GM21515 (cell line): ENCODE data around the gene CTIF.

Experiments used
- ATAC-seq: cut with Tn5 transposase; IDR thresholded peaks from one replicate; pipeline ENCODE4 v1.9.1; 2021; ENCODE audit not compliant: unreplicated experiment

CTIF gene

DNA sequence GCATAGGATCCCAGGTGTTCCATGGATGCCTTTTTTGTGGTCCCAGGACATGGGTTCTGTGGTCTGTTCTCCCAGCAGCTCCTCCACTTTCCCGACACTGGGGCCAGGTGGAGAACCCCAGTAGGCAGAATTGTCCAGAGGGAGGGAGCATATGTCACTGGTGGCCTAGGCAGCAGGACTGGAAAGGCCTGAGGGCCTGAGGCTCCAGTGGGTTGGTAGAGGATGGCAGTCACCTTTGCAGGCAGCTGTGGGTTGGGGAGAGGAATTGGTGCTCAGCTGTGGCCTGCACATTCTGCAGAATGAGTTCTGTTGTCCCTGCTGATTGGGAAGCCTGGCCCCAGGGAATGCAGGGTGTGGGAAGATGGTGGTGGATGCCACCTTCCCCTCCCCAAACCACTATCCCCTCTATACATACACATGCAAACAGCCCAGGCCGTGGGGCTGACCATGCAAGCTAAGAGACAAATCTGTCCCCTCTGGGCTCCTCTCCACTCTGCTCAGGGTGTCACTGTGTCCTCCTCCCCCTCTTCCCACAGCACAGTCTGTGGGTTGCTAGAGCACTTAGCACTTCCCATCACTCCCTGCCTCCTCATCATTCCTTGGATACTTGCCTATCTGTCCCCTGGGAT lies 11.4 kb downstream of the CTIF start:
- ATAC-seq, result no peak

DNA sequence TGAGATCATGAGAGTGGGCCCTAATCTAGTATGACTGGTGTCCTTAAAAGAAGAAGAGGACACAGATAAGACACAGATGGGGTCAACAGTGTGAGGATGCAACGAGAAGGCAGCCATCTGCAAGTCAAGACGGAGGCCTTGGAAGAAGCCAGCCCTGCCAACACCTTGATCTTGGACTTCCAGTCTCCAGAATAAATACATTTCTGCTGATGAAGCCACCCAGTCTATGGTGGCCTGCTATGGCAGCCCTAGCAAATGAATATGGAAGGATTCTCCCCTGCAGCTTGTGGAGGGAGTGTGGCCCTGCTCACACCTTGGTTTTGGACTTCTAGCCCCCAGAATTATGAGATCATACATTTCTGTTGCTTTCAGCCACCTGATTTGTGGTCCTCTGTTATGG lies 12.3 kb downstream of the CTIF start:
- no peak for ATAC-seq

DNA sequence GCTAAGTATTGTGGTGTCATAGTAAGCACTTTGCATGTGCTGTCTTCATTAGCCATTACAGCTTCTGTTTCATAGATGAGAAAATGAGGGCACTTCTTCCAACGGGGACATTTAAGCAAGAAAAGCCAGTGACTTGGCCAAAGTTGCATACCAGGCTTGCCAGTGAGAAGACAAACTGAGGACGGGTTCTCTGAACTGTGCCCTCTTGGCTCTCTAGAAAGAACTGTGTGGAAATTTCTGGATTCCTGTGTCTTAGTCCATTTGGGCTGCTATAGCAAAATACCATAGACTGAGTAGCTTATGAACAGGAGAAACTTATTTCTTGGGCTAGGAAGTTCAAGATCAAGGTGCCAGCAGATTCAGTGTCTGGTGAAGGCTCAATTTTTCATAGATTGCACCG lies 13.3 kb downstream of the CTIF start:
- ATAC-seq, result no peak

DNA sequence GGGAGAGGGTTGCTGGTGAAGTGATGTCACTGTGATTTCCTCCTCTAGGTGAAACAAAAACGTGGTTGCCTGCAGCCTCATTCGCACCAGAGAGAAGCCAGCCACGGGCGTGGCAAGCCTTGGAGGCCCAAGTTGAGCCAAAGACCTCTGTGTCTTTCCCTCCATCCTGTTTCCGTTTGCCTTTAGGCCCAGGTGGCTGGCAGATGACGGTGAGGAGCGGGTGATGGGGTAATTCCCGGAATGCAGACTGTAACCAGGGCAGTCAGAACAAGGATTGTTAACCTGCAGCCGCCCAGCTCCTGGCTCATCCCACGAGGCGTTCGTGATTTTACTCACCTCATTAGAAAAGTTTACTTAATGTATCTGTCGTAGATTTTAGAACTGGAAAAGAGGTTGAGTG lies 14.4 kb downstream of the CTIF start:
- no peak for ATAC-seq

DNA sequence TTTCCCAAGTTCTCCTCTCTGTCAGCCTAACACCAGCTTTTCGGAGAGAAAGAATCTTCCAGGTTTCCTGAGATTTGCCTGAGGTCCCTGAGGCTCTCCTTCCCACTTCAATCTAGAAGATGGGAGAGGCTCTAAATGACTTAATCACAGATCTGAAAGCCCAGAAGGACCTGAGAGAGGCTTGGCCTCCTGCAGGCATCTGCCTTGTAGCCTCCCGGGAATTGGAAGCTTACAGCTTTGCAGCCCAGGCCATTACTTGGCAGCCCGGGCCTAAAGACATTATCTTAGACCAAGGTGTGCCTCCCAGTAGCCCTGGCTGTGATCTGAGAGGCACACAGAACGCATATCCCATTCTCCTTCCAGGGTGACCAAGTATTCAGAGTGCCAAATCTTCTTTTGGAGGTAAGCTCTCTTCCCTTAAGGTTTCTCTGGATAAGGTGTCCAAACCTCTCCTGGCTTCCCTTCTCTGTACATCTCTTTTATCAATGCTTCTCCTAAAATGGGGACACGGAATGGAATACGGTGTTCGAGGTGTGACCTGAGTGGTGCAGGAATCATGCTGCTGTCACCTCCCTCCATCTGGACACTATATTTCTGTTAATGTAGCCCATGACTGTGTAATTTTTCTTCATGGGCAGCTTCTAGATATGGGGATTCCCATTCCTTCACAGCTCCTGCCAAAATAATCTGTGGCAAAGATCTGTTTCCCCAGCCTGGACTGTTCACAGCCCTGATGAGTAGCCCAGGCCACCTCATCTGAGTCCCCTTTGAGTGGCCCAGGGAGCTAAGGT lies 16.0 kb downstream of the CTIF start:
- no peak for ATAC-seq

DNA sequence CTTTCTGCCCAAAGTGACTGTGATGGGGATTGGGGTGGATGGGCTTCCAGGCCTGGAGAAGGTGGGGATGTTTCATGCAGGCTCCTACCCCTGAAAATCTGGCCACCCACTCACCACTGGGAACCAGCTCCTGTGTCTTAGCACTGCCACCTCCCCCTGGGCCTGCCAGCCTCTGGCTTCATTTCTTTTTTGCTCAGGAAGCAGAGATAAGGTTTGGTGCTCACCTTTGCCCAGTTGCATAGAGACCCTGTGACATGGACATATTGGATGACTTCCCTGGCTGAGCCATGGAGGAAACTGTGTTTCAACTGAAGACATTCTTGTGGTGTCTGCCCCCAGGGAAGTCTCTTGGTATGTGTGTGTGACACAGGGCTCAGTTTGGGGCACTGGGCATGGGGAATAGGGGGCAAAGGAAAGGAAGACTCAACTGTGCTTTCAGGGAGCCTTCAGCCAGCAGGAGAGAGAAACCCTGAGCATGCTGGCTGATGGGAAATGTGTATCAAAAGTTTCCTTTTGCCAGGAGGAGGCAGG lies 16.7 kb downstream of the CTIF start:
- ATAC-seq, result no peak

DNA sequence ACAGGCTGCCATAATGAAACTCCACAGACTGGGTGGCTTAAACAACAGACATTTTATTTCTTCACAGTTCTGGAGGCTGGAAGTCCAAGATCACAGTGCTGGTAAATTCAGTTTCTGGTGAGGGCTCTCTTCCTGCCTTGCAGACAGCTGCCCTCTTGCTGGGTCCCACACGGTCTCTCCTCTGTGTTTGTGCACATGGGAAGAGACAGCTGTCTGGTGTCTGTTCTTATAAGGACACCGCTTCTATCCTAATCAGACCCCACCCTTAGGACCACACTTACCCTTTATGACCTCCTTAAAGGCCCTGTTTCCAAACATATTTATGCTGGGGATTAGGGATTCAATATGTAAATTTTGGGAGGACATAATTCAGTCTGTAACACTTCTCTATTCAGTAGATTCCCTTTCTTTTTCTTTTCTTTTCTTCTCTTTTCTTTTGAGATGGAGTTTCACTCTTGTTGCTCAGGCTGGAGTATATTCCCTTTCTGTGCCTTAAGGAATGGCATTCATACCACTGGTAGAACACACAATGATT lies 18.9 kb downstream of the CTIF start:
- ATAC-seq, result no peak

DNA sequence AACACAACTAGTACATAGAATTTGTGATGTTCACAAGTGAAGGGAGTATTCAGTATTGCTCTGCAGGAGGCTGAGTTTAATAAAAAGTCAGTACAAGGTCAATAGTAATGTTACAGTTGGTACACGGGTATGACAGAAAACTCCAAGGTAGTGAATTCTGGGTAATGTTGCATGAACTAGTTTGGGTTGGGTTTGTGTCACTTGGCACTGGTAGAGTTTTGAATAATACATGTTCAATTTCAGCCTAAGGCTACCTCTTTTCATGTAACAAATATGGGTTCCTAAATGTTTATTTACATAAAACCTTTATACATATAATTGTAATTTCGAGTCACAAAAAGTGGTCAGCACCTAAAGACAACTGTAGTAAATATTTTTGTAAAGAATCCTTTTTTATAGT lies 19.4 kb downstream of the CTIF start:
- no peak for ATAC-seq

DNA sequence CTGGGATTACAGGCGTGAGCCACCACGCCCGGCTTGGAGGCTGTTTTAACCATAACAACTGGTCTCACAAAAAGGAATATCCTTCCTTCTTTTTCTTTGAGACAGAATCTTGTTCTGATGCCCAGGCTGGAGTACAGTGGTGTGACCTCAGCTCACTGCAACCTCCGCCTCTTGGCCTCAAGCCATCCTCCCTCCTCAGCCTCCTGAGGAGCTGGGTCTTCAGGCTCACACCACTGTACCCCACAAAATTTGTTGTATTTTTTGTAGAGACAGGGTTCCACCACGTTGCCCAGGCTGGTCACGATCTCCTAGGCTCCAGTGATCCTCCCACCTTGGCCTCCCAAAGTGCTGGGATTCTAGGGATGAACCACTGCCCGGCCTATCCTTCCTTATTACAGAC lies 21.7 kb downstream of the CTIF start:
- no peak for ATAC-seq

DNA sequence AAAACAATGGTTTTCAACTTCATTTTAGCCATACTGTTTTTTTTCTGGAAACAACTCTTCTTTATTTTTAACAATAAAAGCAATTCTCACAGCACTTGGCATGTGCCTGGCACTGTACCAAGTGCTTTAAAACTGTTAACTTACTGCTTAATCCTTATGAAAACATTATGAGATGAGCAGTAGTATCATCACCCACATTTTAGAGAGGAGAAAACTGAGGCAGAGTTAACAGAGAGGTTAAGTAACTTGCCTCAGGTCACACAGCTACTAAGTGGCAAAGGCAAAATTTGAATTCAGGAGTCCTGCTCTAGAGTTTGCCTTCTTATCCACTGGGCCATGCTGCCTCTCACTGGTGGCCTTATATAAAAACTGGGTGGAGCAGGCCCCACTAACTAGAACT lies 23.2 kb downstream of the CTIF start:
- ATAC-seq, result no peak

DNA sequence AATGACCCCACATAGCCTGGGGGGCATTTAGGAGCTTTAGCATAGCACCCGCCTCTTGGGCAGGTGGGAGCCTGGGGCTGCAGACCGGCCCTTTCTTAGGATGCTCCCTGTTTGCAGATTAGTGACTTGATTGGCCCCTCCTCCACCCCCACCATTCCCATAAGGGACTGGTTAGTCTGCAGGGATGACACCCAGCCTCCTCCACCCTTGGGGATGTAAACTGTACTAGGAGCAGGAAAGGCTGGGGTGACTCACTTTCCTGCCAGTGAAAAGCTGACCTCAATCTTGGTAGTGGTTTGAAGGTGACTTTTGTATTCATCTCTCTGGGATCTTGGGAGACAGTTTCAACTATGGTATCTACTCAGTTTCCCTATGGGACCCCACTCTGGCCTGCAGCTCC lies 24.2 kb downstream of the CTIF start:
- no peak for ATAC-seq

DNA sequence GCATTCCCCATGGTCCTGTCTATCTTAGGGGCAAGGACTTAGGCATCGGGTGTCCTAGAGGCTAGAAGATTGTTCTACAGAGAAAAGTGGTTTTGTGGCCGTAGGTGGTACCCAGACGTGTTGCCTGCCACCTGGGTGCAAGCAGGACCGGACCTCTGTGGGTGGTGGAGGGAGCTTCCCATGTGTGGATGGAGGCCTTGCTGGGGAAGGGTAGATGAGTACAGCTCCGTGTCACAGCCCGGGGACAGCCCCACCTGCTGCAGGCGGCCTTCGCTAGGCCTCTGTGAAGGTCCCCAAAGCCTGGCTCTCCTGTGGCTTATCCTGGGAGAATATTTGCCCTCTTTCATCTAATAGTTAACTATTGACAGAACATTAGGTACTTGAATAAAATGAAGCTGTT lies 25.3 kb downstream of the CTIF start:
- ATAC-seq, result no peak

DNA sequence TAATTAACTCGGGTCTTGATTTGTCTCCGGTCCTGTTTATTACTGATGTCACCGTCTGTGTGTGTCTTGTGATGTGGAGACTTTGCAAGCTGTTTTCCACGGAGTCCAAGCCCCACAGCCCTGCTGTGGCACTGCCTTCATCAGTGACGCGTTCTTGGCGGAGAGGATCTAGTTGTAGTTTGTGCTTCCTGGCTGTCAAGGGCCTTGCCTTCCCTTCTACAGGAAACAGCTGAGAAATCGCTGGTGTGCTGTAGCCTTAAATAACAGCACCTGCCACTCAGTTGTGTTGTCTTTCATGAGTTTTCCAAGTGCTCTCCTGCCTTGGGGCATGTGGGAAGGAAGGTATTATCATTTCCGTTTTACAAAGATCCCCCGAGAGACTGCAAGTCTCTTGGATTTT lies 26.3 kb downstream of the CTIF start:
- ATAC-seq, result no peak

DNA sequence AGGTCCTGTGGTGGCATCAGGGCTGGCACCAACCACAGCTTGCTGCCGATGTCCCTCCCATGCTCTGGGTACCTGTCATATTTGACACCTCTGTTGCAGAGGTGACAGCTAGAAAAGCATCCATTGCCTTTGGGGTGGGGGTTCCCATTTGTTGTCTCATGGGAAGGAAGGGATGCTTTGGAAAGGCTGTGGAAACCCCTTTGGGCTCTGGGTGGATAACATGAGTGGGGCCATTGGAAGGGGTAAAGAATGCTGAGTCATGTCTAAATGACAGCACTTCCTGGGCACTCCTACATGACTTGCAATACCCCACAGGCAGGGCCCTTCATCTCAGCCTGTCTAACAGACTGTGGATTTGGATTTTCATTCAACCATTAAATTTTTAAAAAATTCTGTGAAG lies 27.8 kb downstream of the CTIF start:
- no peak for ATAC-seq

DNA sequence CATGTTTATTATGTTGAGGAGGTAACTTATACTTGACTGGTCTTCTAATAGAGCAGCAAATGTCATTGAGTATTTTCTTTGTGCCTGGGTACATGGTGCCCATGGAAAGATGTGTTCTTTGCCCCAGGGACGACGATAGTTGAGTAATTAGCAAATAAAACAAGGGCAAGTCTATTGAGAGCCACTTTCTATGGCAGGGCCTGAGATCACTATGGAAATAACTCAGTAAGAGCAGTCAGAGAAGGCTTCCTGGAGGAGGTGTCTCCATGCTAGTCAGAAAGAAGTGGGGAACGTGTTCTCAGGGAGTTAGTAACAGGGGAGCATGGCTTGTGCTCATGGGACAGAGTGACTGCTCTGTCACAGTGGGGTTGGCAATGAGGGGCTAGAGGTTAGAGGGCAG lies 28.6 kb downstream of the CTIF start:
- no peak for ATAC-seq

DNA sequence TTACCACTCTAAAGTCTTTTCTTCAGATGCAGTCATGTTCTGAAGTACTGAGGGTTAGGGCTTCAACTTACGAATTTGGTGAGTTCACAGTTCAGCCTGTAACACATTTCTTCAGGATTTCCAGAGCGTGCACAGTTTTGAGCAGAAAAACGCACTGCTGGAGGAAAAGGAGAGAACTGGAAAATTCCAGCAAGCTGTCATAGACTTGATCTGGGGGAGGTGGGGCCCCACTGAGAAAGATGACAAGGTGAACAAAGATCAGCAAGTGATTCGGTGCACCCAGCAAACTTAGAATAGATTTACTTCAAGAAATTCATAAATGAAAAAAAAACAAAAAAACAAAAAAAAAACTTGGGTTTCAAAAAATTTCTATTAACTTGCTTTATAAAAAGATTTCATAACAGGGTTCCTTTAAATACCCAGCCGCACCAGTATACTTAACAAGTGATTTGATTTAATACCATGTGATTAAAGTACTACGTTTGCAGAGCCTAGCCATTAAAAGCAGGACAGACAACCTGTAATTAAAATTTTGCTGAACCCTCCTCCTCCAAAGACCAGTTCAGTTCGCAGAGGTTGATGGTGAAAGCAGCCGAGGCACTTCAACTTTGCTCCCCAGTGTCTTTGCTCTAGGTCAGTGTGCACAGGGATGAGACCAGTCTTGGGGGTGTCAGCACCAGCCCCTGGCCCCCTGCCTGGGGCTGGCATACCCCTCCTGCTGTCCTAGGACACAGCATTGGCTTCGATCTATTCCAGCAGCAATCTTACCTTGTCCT lies 30.5 kb downstream of the CTIF start:
- ATAC-seq, result no peak

DNA sequence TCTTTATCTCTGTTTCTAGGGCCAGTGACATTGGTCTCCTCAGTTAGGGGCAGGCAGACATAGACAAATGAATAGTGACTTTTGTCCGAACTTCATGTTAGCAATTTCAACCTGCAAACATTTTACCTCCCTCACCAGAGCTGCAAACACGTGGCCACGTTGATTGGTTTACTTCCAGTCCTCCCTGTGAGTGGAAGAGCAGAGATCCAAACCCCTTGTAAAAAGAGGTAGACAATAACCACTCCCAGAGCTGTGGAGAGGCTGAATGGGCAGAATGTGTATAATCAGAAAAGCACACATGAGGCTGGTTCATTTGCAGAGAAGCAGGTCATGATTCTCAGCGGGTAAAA lies 31.1 kb downstream of the CTIF start:
- ATAC-seq, result no peak

DNA sequence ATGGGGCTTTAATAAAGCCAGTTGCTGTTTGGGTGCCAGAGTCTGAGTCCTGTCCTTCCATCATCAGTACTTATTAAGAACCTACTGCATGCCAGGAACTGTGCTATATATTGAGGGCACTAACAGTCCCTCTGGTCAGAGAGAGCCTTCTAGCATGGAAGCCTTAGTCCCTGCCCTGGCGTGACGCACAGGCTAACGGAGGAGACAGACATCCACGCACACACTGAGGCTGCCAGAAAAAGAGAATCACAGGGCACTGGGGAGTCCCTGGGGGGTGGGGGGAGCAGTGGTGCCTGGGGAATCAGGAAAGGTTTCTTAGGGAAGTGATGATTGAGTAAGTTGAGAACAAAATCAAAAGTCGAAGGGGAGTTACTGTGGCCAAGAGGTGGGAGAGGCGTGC lies 31.5 kb downstream of the CTIF start:
- no peak for ATAC-seq

DNA sequence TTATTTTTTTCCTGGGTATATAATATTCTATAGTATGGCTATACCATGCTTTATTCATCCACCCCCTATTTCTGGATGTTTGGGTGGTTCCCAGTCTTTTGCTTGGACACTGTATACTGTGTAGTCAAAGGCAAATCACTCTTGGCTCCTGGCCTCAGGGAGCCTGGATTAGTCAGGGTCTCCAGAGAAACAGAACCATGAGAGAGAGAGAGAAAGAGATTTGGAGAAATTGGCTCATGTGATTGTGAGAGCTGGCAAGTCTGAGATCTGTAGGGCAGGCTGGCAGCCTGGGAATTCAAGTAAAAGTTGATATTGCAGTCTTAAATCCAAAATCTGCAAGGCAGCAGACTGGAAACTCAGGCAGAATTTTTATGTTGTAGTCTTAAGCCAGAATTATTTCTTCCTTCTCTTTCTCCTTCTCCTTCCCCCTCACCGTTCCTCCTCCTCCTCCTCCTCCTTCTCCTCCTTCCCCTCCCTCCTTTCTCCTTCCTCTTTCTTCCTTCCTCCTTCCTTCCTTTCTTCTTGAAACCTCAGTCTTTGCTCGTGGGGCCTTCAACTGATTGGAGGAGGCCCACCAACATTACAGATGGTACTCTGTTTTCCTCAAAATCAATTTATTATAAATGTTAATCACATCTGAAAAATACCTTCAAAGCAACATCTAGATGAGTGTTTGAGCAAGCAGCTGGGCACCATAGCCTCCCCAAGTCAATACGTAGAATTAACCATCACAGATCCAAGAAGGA lies 33.0 kb downstream of the CTIF start:
- ATAC-seq, result no peak

DNA sequence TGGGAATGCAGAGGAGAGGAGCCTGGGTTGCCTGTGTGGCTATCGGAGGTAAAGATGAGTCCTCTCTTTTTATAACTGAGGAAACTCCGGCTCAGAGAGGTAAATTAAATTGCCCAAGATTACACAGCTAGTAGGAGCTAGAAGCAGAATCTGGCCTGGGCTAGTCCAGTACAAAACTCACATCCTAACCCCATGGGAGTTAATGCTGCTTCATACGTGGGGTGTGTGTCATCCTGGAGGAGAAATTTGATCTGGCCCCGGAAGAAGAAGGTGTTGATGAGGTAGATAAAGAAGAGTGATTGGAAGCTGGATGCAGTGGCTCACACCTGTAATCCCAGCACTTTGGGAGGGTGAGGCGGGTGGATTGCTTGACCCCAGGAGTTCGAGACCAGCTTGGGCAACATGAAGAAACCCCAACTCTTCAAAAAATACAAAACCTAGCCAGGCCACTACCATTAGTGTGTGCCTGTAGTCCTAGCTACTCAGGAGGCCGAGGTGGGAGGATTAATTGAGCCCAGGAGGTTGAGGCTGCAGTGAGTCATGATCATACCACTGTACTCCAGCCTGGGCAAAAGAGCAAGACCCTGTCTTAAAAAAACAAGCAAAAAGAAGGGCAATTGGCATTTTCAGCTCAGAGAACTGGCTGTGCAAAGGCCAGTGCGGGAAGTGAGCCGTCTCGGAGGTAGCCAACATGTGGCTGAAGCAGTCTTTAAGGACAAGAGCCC lies 33.7 kb downstream of the CTIF start:
- no peak for ATAC-seq
